Heart left ventricle (tissue), 16 donors: ENCODE data around the gene MYBBP1A. TPM values are rescaled to one million over a fixed set of nuclear protein-coding genes. Genes with fewer than 3 reads are reported as not detected.

ENCODE experiments used
- ATAC-seq, 4 donors: fragments of 200-7000 bp; cut with Tn5 transposase; one replicate each; pipeline ENCODE4 v1.9.1; 2020 to 2022; ENCODE audit warnings: moderate library complexity in 4 of 4, mild to moderate bottlenecking in 3 of 4, moderate number of reproducible peaks in 1 of 4
- DNase-seq, 5 donors: peaks; one replicate each; pipeline ENCODE4 v3.0.0-alpha.2; 2020
- H3K27ac ChIP-seq, 12 donors: fragments of 200-600 bp; sonication (generic) in 4 of 12; one replicate each; pipeline versions ENCODE4 v1.5.0 to v1.8.0; 2016 to 2022; ENCODE audit warnings: mild to moderate bottlenecking in 2 of 12
- H3K27me3 ChIP-seq, 9 donors: fragments of 200-600 bp; sonication (generic) in 2 of 9; one replicate each; pipeline versions ENCODE4 v1.5.1 to v1.8.0; 2016 to 2022; ENCODE audit warnings: mild to moderate bottlenecking in 3 of 9
- H3K36me3 ChIP-seq, 9 donors: fragments of 200-600 bp; sonication (generic) in 2 of 9; one replicate each; pipeline versions ENCODE4 v1.5.0 to v1.8.0; 2018 to 2022; ENCODE audit warnings: mild to moderate bottlenecking in 2 of 9
- H3K4me1 ChIP-seq, 12 donors: fragments of 200-600 bp; sonication (generic) in 4 of 12; one replicate each; pipeline versions ENCODE4 v1.5.0 to v1.8.0; 2016 to 2022; ENCODE audit warnings: mild to moderate bottlenecking in 3 of 12
- H3K4me3 ChIP-seq, 12 donors: fragments of 200-600 bp; sonication (generic) in 4 of 12; one replicate each; pipeline versions ENCODE4 v1.5.0 to v1.8.0; 2017 to 2022; ENCODE audit warnings: mild to moderate bottlenecking in 9 of 12, moderate library complexity in 4 of 12
- H3K9me3 ChIP-seq, 12 donors: fragments of 200-600 bp; sonication (generic) in 4 of 12; one replicate each; pipeline versions ENCODE4 v1.5.0 to v1.8.0; 2016 to 2022; ENCODE audit warnings: mild to moderate bottlenecking in 1 of 12
- CTCF ChIP-seq, 12 donors: fragments of 200-600 bp; sonication (generic) in 4 of 12; IDR thresholded peaks; one replicate each; pipeline versions ENCODE4 v1.5.0 to v1.8.0; 2018 to 2022; ENCODE audit warnings: antibody characterized with exemption in 12 of 12, mild to moderate bottlenecking in 5 of 12
- POLR2A ChIP-seq, 2 donors: fragments of 450-650 bp; IDR thresholded peaks; one replicate each; pipeline ENCODE4 v1.6.1; 2017; ENCODE audit warnings: antibody characterized with exemption in 2 of 2, mild to moderate bottlenecking in 2 of 2, moderate library complexity in 2 of 2
- WGBS, 4 donors: extraction: QIAGEN DNeasy Blood & Tissue Kit in 2 of 4; methylation state at CpG; one replicate each; pipeline versions ENCODE4 v1.1.5 to v1.1.7; 2013 to 2018; 5-methylcytosine and 5-hydroxymethylcytosine counted together
- intact Hi-C, 10 donors: fragments of 100-400 bp; cut with DNase I; formaldehyde crosslinking; loops; one replicate each; pipeline versions ENCODE4 v1.11.1 to v1.14.2; 2022
- polyA plus RNA-seq, 2 donors: library from polyadenylated mRNA; stranded (reverse); fragments of 200-250 nt; gene quantifications; one replicate each; pipeline ENCODE4 v1.2.3, GENCODE V29; 2013
- total RNA-seq, 9 donors: library from RNA; depleted of rRNA in 2 of 9; stranded (reverse); fragments of >200 nt in 2 of 9; fragmentation: NEBNext Ultra II Directional in 3 of 9; extraction: Animal tissue kit (Norgen Biotek cat#: 25700) in 3 of 9; gene quantifications; one replicate each; pipeline versions ENCODE4 v1.1.0 to v1.2.4, GENCODE V29; 2016 to 2023
- donor health status: ischemic (EF 13 %, LVEDD 7.1; RV severe dilation, severe dysfunction).
- donor health status: healthy with polysubstance abuse.
- donor health status: DM: no; HTN: yes; CAD: no.
- donor health status: DM: no; HTN: no; CAD: no.
- donor health status: ischemic (EF 25% LVEDD 6.9; RV normal size, moderate dysfunction).
- donor health status: ischemic (EF 25% LVEDD 5.7; RV mildly dilated, moderate dysfunction).
- donor health status: healthy.
- donor health status: DM: yes; HTN: yes; CAD: no.
- donor health status: ischemic (EF 35%, LVEDD 5.7; RV mildly dilated, moderate dysfunction).
- donor health status: nonischemic (EF 11% LVEDD 7.7; RV severe dilation, severe dysfunction).
- donor health status: DM: yes; HTN: yes; CAD: no.
- donor health status: PGD.
- donor health status: ischemic (EF 29% LVEDD 5.4; RV normal size, mild dysfunction).
- donor health status: nonischemic (EF 23%, LVEDD 6.1; RV moderate dilation, normal function).

The MYBBP1A gene
- total and polyA plus RNA-seq, 11 donors: 15.5 to 34.8 (median 24.4) TPM

- intact Hi-C loops: loop anchor here in 1 of 10 donors (5.0 kb wide), 1 partner anchor 145 kb away; the partner anchor contains the start of gene UBE2G1
- ATAC-seq (no peak), DNase-seq (no peak)
- Histone ChIP-seq H3K4me1 (peaks cover 0 to 58% (median 33%) of the 10 kb centered on the region in 12 donors), H3K4me3 (no peak overlapping the region), H3K27ac (peak overlapping the region in 3 of 12 donors; percentile 3 to 86 (median 76)), H3K36me3 (no peaks in the 10 kb centered on the region), H3K27me3 (no peaks in the 10 kb centered on the region), H3K9me3 (no peaks in the 10 kb centered on the region)
- no peak for TF ChIP-seq CTCF (IDR thresholded peaks at IDR 0.05)
- no peak for TF ChIP-seq POLR2A (IDR thresholded peaks at IDR 0.05)
- 88 to 93% (median 90%) methylated on average over 31 of the region's 31 CpGs for WGBS, 4 donors
Measured at GRCh38 chr17:4512156-4513112, 42.8 kb downstream of the MYBBP1A start.

GRCh38 chr17:4511199-4511932, 43.8 kb downstream of the MYBBP1A start:
- Histone ChIP-seq H3K27me3 (no peaks in the 10 kb centered on the region), H3K9me3 (no peaks in the 10 kb centered on the region), H3K36me3 (no peaks in the 10 kb centered on the region), H3K4me1 (peaks cover 3 to 69% (median 39%) of the 10 kb centered on the region in 12 donors), H3K4me3 (no peak overlapping the region), H3K27ac (peak overlapping the region in 9 of 12 donors; percentile 14 to 86 (median 69))
- ATAC-seq (peak in 1 of 4 donors; percentile 16), DNase-seq (no peak)
- intact Hi-C loops: loop anchor here in 1 of 10 donors (5.0 kb wide), 1 partner anchor 144 kb away; the partner anchor contains the start of gene UBE2G1
- WGBS, 4 donors: 78 to 92% (median 84%) methylated on average over 10 of the region's 10 CpGs
- no peak for TF ChIP-seq POLR2A (IDR thresholded peaks at IDR 0.05)
- no peak for TF ChIP-seq CTCF (IDR thresholded peaks at IDR 0.05)

DNA sequence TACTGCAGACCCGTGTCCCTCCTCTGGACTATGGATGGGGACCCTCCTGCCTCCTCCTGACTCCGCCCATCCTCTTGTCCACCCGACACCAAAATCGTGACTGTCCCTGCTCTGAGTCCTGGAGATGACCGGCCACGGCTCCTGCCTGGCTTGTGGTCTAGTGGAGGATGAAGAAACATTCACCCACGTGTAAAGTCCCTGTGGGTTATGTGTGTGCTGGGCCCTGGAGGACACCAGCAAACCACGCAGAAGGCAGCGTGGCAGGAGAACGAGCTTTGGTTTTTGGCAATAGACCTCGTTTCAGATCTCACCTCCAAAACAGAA, 44.6 kb downstream of the MYBBP1A start:
- Histone ChIP-seq H3K36me3 (no peaks in the 10 kb centered on the region), H3K4me3 (no peak overlapping the region), H3K9me3 (no peaks in the 10 kb centered on the region), H3K27ac (peak overlapping the region in 11 of 12 donors; percentile 14 to 86 (median 69)), H3K4me1 (peaks cover 3 to 77% (median 47%) of the 10 kb centered on the region in 12 donors), H3K27me3 (no peaks in the 10 kb centered on the region)
- intact Hi-C loops: loop anchor here in 1 of 10 donors (5.0 kb wide), 1 partner anchor 143 kb away; the partner anchor contains the start of gene UBE2G1
- DNase-seq (no peak), ATAC-seq (no peak)
- TF ChIP-seq POLR2A (IDR thresholded peaks at IDR 0.05) (no peak), CTCF (IDR thresholded peaks at IDR 0.05) (no peak)
- WGBS, 4 donors: 64 to 70% (median 68%) methylated on average over 11 of the region's 11 CpGs
